MM.1S (cell line): ENCODE data around the gene RAMACL.

Experiments
- DNase-seq: peaks from one replicate; pipeline ENCODE4 v3.0.0-alpha.2; 2015
- H2AFZ ChIP-seq: fragments of 300-600 bp; sonication (generic); 2 replicates; pipeline ENCODE4 v1.6.0; 2016; ENCODE audit warnings: antibody characterized with exemption, low read length
- H3F3A ChIP-seq: fragments of 300-600 bp; sonication (generic); 2 replicates; pipeline ENCODE4 v1.6.1; 2016; ENCODE audit warnings: mild to moderate bottlenecking, antibody characterized with exemption, low read length, moderate library complexity, mixed read lengths; ENCODE audit not compliant: insufficient read depth
- H3K27ac ChIP-seq: fragments of 300-600 bp; sonication (generic); 2 replicates; pipeline ENCODE4 v1.5.1; 2016; ENCODE audit warnings: mild to moderate bottlenecking, low read length
- H3K27me3 ChIP-seq: fragments of 300-600 bp; sonication (generic); replicated peaks from 2 replicates; pipeline ENCODE4 v1.6.0; 2016; ENCODE audit warnings: low read length; ENCODE audit not compliant: insufficient read depth
- H3K36me3 ChIP-seq: fragments of 300-600 bp; sonication (generic); replicated peaks from 2 replicates; pipeline ENCODE4 v1.6.1; 2016; ENCODE audit warnings: mild to moderate bottlenecking, low read length, mixed read lengths; ENCODE audit not compliant: insufficient read depth
- H3K4me1 ChIP-seq: fragments of 300-600 bp; sonication (generic); 2 replicates; pipeline ENCODE4 v1.6.1; 2016; ENCODE audit warnings: low read length, mixed read lengths
- H3K4me2 ChIP-seq: fragments of 300-600 bp; sonication (generic); 2 replicates; pipeline ENCODE4 v1.6.0; 2016; ENCODE audit warnings: low read depth, low read length
- H3K4me3 ChIP-seq: fragments of 300-600 bp; sonication (generic); 2 replicates; pipeline ENCODE4 v1.5.1; 2016; ENCODE audit warnings: low read length, mixed read lengths
- H3K79me2 ChIP-seq: fragments of 300-600 bp; sonication (generic); 2 replicates; pipeline ENCODE4 v1.6.1; 2016; ENCODE audit warnings: mixed run types, low read length, mixed read lengths
- H3K9ac ChIP-seq: fragments of 300-600 bp; sonication (generic); 2 replicates; pipeline ENCODE4 v1.6.1; 2016; ENCODE audit warnings: low read length, mixed read lengths
- H3K9me2 ChIP-seq: fragments of 300-600 bp; sonication (generic); replicated peaks from 2 replicates; pipeline ENCODE4 v1.6.1; 2016; ENCODE audit warnings: mild to moderate bottlenecking, low read length, mixed read lengths; ENCODE audit not compliant: insufficient read depth
- H3K9me3 ChIP-seq: fragments of 300-600 bp; sonication (generic); replicated peaks from 2 replicates; pipeline ENCODE4 v1.6.1; 2016; ENCODE audit warnings: mild to moderate bottlenecking, low read length, mixed read lengths; ENCODE audit not compliant: insufficient read depth
- H4K20me1 ChIP-seq: fragments of 300-600 bp; sonication (generic); 2 replicates; pipeline ENCODE4 v1.6.1; 2016; ENCODE audit warnings: mild to moderate bottlenecking, low read length, moderate library complexity, mixed read lengths; ENCODE audit not compliant: insufficient read depth
- CTCF ChIP-seq: fragments of 300-600 bp; sonication (generic); IDR thresholded peaks from 2 replicates; pipeline ENCODE4 v1.5.1; 2016; ENCODE audit warnings: antibody characterized with exemption, low read length, mixed read lengths
- EZH2 ChIP-seq: fragments of 300-600 bp; sonication (generic); optimal IDR thresholded peaks from 2 replicates; pipeline ENCODE3; 2017; ENCODE audit warnings: low read depth, mild to moderate bottlenecking, antibody characterized with exemption, low read length, mixed read lengths
- EZH2phosphoT487 ChIP-seq: fragments of 300-600 bp; sonication (generic); IDR thresholded peaks from 2 replicates; pipeline ENCODE4 v1.6.1; 2018; ENCODE audit warnings: antibody characterized with exemption, low read length

Gene RAMACL

DNA sequence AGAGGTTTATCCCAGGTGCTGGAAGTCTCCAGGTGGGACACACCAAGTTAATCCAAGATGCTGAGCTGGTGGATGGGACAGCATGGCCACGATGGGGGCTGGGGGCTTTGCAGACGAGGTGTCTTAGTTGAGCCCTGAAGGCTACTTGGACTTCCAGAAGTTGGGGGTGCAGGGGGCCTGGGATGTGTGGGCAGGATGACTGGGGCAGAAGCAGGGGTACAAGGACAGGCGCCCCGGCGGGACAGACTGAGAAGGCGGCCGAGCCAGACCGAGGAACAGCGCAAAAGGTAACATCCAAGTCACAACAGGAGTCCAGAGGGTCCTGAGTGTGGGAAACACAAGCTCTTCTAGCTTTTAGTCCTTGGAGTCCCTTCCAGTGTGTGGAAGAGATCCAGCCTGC, 23.8 kb downstream of the RAMACL start:
- H3F3A ChIP-seq, result no peaks in the 10 kb centered on the region
- no peak overlapping the region for H2AFZ ChIP-seq
- H3K4me3 ChIP-seq, result no peak overlapping the region
- TF ChIP-seq EZH2phosphoT487, result no peak
- no peak for TF ChIP-seq EZH2
- TF ChIP-seq CTCF, result no peak
- H3K9me2 ChIP-seq, result no peaks in the 10 kb centered on the region
- no peak overlapping the region for H3K27ac ChIP-seq
- no peaks in the 10 kb centered on the region for H4K20me1 ChIP-seq
- H3K79me2 ChIP-seq, result no peaks in the 10 kb centered on the region
- H3K4me1 ChIP-seq, result no peaks in the 10 kb centered on the region
- H3K27me3 ChIP-seq, result no peaks in the 10 kb centered on the region
- H3K36me3 ChIP-seq, result no peaks in the 10 kb centered on the region
- H3K4me2 ChIP-seq, result no peak overlapping the region
- no peak overlapping the region for H3K9ac ChIP-seq
- no peaks in the 10 kb centered on the region for H3K9me3 ChIP-seq
- no peak for DNase-seq

- Histone ChIP-seq H3K27me3 (no peaks in the 10 kb centered on the region), H3K9ac (no peak overlapping the region), H3K4me1 (no peaks in the 10 kb centered on the region), H3K4me3 (no peak overlapping the region), H3K4me2 (no peak overlapping the region), H4K20me1 (no peaks in the 10 kb centered on the region), H3F3A (no peaks in the 10 kb centered on the region), H3K79me2 (no peaks in the 10 kb centered on the region), H3K27ac (no peak overlapping the region), H3K9me2 (no peaks in the 10 kb centered on the region), H2AFZ (no peak overlapping the region), H3K9me3 (no peaks in the 10 kb centered on the region), H3K36me3 (no peaks in the 10 kb centered on the region)
- DNase-seq, result no peak
- TF ChIP-seq EZH2phosphoT487 (no peak), EZH2 (no peak), CTCF (no peak)
Measured at GRCh38 chr6:166561771-166562359, 24.6 kb downstream of the RAMACL start.

GRCh38 chr6:166560222-166560621, 26.3 kb downstream of the RAMACL start:
- no peaks in the 10 kb centered on the region for H4K20me1 ChIP-seq
- H3K4me1 ChIP-seq, result no peaks in the 10 kb centered on the region
- DNase-seq, result no peak
- H3F3A ChIP-seq, result no peaks in the 10 kb centered on the region
- H3K36me3 ChIP-seq, result no peaks in the 10 kb centered on the region
- H3K9me2 ChIP-seq, result no peaks in the 10 kb centered on the region
- no peak overlapping the region for H2AFZ ChIP-seq
- no peak for TF ChIP-seq EZH2phosphoT487
- TF ChIP-seq CTCF, result no peak
- TF ChIP-seq EZH2, result no peak
- no peak overlapping the region for H3K4me3 ChIP-seq
- no peaks in the 10 kb centered on the region for H3K9me3 ChIP-seq
- no peak overlapping the region for H3K9ac ChIP-seq
- H3K27ac ChIP-seq, result no peak overlapping the region
- no peaks in the 10 kb centered on the region for H3K27me3 ChIP-seq
- H3K4me2 ChIP-seq, result no peak overlapping the region
- H3K79me2 ChIP-seq, result no peaks in the 10 kb centered on the region
